Fibroblast of lung (primary cell): ENCODE measurements around the gene PLCH2. TPM values are rescaled to one million over a fixed set of nuclear protein-coding genes. Genes with fewer than 3 reads are reported as not detected.

Source experiments
- DNase-seq, 2 donors: peaks; one replicate each; pipeline versions ENCODE4 v3.0.0 to v3.0.0-alpha.2; 2010; ENCODE audit warnings: low read depth in 2 of 2
- H2AFZ ChIP-seq: 2 replicates; pipeline ENCODE4 v1.5.1; 2012; ENCODE audit warnings: low read length, control low read depth, inconsistent platforms
- H3K27ac ChIP-seq: 2 replicates; pipeline ENCODE4 v1.5.1; 2011; ENCODE audit warnings: low read length, control low read depth; ENCODE audit not compliant: insufficient read depth
- H3K27me3 ChIP-seq: 2 replicates; pipeline ENCODE4 v1.5.1; 2011; ENCODE audit warnings: mild to moderate bottlenecking, low read length; ENCODE audit not compliant: control insufficient read depth, insufficient read depth
- H3K36me3 ChIP-seq: 2 replicates; pipeline ENCODE4 v1.5.1; 2011; ENCODE audit warnings: low read length; ENCODE audit not compliant: control insufficient read depth, insufficient read depth
- H3K4me1 ChIP-seq: 2 replicates; pipeline ENCODE4 v1.5.1; 2011; ENCODE audit warnings: low read length; ENCODE audit not compliant: control insufficient read depth, insufficient read depth; ENCODE audit errors: extremely low read depth
- H3K4me2 ChIP-seq: 2 replicates; pipeline ENCODE4 v1.5.1; 2011; ENCODE audit warnings: low read length, control low read depth; ENCODE audit not compliant: insufficient read depth; ENCODE audit errors: extremely low read depth
- H3K4me3 ChIP-seq, 4 experiments: fragments of 200-600 bp in 1 of 4; sonication (generic) in 1 of 4; replicated peaks in 1 of 4; 2 replicates each; pipeline ENCODE4 v1.5.1; 2011 to 2016; ENCODE audit warnings: low read length in 4 of 4, low read depth in 3 of 4, mild to moderate bottlenecking in 3 of 4, control low read depth in 2 of 4, inconsistent platforms in 1 of 4, mixed read lengths in 1 of 4; ENCODE audit not compliant: insufficient read depth in 1 of 4; ENCODE audit errors: control extremely low read depth in 1 of 4
- H3K79me2 ChIP-seq: 2 replicates; pipeline ENCODE4 v1.5.1; 2012; ENCODE audit warnings: mild to moderate bottlenecking, low read length, inconsistent platforms; ENCODE audit not compliant: control insufficient read depth, insufficient read depth
- H3K9ac ChIP-seq: 2 replicates; pipeline ENCODE4 v1.5.1; 2011; ENCODE audit warnings: mild to moderate bottlenecking, low read length, control low read depth; ENCODE audit not compliant: insufficient read depth
- H3K9me3 ChIP-seq: 2 replicates; pipeline ENCODE4 v1.5.1; 2012; ENCODE audit warnings: low read depth, low read length; ENCODE audit not compliant: control insufficient read depth, insufficient read depth
- H4K20me1 ChIP-seq: 2 replicates; pipeline ENCODE4 v1.5.1; 2011; ENCODE audit warnings: low read length; ENCODE audit not compliant: control insufficient read depth, insufficient read depth; ENCODE audit errors: extremely low read depth
- CTCF ChIP-seq, 2 donors: IDR thresholded peaks in 1 of 2; conservative IDR thresholded peaks in 1 of 2; 1 replicate in 1 of 2; 2 replicates in 1 of 2; pipeline ENCODE4 v1.5.1; 2011 to 2012; ENCODE audit warnings: low read length in 2 of 2, control low read depth in 1 of 2, inconsistent platforms in 1 of 2, low read depth in 1 of 2, mild to moderate bottlenecking in 1 of 2
- EZH2 ChIP-seq: IDR thresholded peaks from 2 replicates; pipeline ENCODE4 v1.5.1; 2012; ENCODE audit warnings: low read length, control low read depth, mild to moderate bottlenecking; ENCODE audit errors: missing control alignments
- polyA plus RNA-seq, 2 donors: library from polyadenylated mRNA; depleted of rRNA in 1 of 2; stranded (reverse) in 1 of 2; unstranded in 1 of 2; fragments of >200 nt; gene quantifications; 2 replicates each; pipeline ENCODE4 v1.2.1, GENCODE V29; 2011 to 2012; ENCODE audit warnings: missing spikeins in 1 of 2
- total RNA-seq: library from RNA; depleted of rRNA; stranded (reverse); fragments of >200 nt; gene quantifications from 2 replicates; pipeline ENCODE4 v1.2.1, GENCODE V29; 2014

Gene PLCH2
- total and polyA plus RNA-seq, 2 donors (not counting 1 experiment from before 2014, with no cell fraction given) = 0.02 to 0.17 TPM

- DNase-seq = no peak
- Histone ChIP-seq H2AFZ (no peak within 1 kb of the TSS), H3K79me2 (peaks cover 10% of the 10 kb centered on the region), H3K4me3 (no peak within 1 kb of the TSS), H3K9ac (no peak within 1 kb of the TSS), H3K36me3 (no peaks in the 10 kb centered on the region), H3K4me2 (no peak within 1 kb of the TSS), H3K9me3 (no peaks in the 10 kb centered on the region), H3K27ac (no peak within 1 kb of the TSS), H3K27me3 (peaks cover 14% of the 10 kb centered on the region), H4K20me1 (no peaks in the 10 kb centered on the region), H3K4me1 (peaks cover 5% of the 10 kb centered on the region)
- TF ChIP-seq EZH2 (peak; percentile 99), CTCF (conservative IDR thresholded peaks at IDR 0.05 in 1 of 2, IDR thresholded peaks at IDR 0.05 in 1 of 2; ENCODE audit: low read depth in 1 of 2, low read length in 2 of 2) (no peak)
Observed at GRCh38 chr1:2529784-2530512, 53.9 kb downstream of the PLCH2 start, which contains the start of gene HES5. Gene HES5, minus strand, starts transcription at chr1:2530263. Its CDS starts 99 bp downstream, at chr1:2530164.

GRCh38 chr1:2530513-2531361 lies 54.6 kb downstream of the PLCH2 start:
- no peak overlapping the region for H3K4me3 ChIP-seq
- H4K20me1 ChIP-seq = no peaks in the 10 kb centered on the region
- H3K27ac ChIP-seq = no peak overlapping the region
- H3K27me3 ChIP-seq = peaks cover 14% of the 10 kb centered on the region
- H3K4me1 ChIP-seq = no peaks in the 10 kb centered on the region
- no peak for DNase-seq
- no peaks in the 10 kb centered on the region for H3K9me3 ChIP-seq
- H2AFZ ChIP-seq = no peak overlapping the region
- H3K4me2 ChIP-seq = no peak overlapping the region
- H3K79me2 ChIP-seq = peaks cover 2% of the 10 kb centered on the region
- peak; percentile 81 for TF ChIP-seq EZH2
- no peak for TF ChIP-seq CTCF (conservative IDR thresholded peaks at IDR 0.05 in 1 of 2, IDR thresholded peaks at IDR 0.05 in 1 of 2; ENCODE audit: low read depth in 1 of 2, low read length in 2 of 2)
- H3K9ac ChIP-seq = no peak overlapping the region
- H3K36me3 ChIP-seq = no peaks in the 10 kb centered on the region

GRCh38 chr1:2532485-2533160 lies 56.5 kb downstream of the PLCH2 start:
- Histone ChIP-seq H3K36me3 (no peaks in the 10 kb centered on the region), H3K9ac (no peak overlapping the region), H3K4me3 (no peak overlapping the region), H3K4me2 (no peak overlapping the region), H3K4me1 (no peaks in the 10 kb centered on the region), H3K9me3 (no peaks in the 10 kb centered on the region), H3K79me2 (no peaks in the 10 kb centered on the region), H3K27me3 (peaks cover 14% of the 10 kb centered on the region), H2AFZ (no peak overlapping the region), H3K27ac (no peak overlapping the region), H4K20me1 (no peaks in the 10 kb centered on the region)
- TF ChIP-seq EZH2 = no peak
- no peak for TF ChIP-seq CTCF (conservative IDR thresholded peaks at IDR 0.05 in 1 of 2, IDR thresholded peaks at IDR 0.05 in 1 of 2; ENCODE audit: low read depth in 1 of 2, low read length in 2 of 2)
- DNase-seq = no peak
